GM18867 (cell line): ENCODE data around the gene MYLK4.

Source experiments
- ATAC-seq: cut with Tn5 transposase; IDR thresholded peaks from one replicate; pipeline ENCODE4 v1.9.1; 2021; ENCODE audit warnings: mild to moderate bottlenecking, moderate library complexity; ENCODE audit not compliant: unreplicated experiment

MYLK4 gene

DNA sequence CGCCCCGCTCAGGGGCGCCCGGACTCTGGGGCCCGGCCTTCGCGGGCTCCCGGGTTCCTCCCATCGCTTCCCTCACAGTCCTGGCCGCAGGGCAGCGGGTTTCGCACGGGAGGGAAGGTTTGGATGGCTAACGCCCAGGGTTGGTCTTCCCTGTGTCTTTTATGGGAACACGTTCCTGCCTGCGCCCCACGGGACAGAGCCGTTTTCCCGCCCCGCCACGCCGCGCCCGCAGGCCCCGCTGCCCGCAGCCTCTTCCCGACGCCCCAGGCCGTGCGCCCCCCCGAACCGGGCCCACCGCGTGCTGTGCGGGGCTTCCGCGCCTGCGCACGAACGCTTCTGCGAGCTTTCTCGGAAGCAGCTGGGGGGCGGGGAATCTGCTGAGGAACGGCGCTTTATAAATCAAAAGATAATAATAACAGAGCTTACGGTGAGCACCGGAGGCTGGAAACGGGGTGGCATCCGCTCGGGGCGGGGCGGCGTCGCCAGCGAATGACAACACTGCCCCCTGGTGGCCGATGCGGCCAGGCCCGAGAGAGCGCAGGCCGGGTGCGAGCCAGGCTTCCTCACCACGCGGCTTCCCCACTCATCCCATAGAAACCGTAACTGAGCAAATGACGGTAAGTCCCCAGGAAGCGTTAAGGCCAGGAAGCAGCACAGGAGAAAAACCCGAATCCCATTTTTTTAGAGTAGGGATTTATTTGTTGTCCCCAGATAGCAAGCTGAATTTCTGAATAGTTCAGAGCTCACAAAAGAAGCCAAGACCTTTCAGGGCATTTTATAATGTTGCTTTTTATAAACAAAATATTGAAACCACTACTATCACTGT is 116.4 kb downstream of the MYLK4 start:
- peak; percentile 81 for ATAC-seq

DNA sequence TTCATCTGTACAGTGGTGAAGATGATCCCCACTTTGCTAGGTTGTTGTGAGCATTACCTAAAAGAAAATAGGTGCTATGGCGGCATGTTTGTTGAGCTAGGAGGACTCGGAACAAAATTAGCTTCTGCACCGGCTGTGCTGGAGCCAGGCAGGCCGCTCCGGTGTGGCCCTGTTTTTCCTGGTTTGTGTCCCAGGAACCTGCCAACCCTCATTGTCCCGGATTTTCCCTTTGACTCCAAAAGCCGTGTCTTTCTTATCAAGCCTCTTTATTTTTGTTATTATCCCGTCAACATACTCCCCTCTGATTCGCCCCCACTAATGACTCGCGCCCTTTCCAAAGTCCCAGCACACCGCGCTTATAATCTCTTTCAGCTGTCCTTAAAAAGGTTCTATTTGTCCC is 117.0 kb downstream of the MYLK4 start:
- no peak for ATAC-seq

DNA sequence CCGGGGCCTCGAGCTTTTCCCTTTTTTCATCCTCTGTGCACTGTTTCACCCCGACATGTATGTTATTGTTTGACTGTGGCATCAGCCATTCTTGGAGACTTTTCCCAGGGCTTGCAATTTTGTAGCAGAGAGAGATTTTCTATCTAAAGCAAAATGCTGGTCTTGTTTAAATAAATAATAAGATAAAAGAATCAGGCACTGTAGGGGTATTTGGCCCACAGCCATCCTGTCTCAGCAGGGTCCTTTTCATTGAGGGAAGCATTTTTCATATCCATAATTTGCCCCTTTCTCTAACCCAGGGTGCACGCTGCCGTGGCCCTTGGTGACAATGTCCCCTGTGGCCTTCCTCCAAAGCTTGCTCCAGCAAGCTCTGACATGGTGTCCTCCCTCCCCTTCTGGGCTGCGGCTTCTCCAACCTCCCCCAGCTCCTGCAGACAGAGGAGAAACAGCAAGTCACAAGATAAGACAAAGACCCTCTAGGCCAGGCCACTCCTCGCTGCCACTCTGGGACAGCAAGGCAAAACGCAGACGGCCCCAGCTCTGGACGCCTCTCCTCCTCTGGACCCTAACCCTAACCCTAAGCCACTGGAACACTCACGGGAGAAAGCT is 117.6 kb downstream of the MYLK4 start:
- ATAC-seq, result no peak

DNA sequence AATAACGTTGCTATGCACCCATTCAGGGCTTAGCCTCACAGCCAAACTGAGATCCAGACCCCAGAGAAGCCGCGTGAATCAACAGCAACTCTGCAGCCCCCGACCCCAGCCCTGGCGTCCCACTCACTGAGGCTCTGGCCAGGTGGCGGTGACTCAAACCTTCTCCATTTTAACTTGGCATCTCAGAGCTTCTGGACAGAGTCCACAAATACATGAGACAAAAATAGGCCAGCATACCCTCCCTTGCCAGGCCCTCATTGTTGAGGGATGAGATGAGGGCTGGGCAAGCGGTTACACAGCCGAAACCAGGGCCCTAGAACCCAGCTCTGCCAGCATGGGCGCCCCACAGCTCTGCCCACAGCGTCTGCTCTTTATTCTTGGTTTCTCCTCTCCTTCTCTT is 118.4 kb downstream of the MYLK4 start:
- ATAC-seq, result no peak

DNA sequence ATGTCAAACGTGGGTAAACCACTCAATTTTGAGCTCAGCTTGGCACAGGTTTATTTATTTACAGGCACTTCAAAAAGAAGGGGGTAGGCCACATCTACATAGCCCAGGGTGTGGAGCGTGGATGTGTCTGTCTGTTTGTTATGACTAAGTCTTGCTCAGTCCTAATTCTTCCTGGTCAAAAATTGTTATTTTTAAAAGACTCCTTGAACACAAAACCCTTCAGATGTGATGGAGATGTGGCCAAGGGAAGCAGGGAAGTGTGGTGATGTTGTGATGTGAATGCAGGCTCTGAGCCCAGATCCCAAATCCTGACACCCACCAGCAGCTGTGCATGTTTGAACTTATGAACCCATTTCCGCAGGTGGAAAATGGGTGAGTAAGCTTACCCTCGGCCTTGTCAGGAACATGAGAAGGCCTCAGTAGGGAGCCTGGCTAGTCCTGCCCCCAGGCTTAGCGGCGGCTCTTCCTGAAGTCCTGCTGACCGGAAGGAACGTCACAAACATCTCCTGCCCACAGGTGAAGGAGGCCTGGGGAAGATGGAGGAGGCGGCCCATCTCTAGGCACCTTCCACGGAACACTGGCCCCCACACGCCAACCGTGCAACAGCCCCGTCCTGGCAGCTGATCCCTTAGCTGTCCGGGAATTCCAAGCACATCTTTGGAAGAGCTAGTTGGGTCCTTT is 119.7 kb downstream of the MYLK4 start:
- ATAC-seq, result no peak

DNA sequence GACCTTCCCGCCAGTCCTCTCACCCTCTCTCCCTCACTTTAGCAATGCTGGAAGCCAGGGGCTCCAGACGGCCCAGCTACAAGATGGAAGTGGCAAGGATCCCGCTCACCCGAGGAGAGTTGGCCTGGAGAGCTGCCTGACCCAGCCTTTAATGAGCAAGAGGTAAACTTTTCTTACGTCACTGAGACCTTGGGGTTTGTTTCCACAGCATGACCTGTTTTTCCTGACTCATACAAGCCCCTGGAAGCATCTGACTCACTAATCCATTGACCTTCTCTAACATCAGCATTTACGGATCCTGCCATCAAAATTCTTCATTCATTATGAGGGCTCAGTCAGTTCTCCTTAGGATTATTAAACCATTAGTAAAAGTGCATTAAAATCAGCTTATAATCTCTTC is 120.4 kb downstream of the MYLK4 start:
- ATAC-seq, result no peak

DNA sequence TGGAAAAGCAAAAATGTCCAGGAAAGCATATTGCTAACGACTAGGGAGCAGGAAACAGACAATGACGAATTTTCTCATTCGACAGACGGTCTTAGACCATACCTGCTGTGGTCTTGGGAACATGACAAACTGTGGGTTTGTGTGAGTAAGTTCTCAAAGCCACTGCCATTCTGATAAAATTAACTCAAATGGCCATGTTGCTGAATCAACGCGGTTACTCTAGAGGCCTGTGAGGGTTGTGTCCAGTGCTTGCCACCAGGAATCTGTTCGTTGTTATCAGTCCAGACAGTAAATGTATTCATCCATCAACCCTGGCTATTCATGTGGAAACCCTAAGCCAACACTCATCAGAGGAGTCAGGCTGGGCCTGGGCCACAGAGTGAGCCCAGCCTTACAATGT is 124.3 kb downstream of the MYLK4 start:
- ATAC-seq, result no peak

DNA sequence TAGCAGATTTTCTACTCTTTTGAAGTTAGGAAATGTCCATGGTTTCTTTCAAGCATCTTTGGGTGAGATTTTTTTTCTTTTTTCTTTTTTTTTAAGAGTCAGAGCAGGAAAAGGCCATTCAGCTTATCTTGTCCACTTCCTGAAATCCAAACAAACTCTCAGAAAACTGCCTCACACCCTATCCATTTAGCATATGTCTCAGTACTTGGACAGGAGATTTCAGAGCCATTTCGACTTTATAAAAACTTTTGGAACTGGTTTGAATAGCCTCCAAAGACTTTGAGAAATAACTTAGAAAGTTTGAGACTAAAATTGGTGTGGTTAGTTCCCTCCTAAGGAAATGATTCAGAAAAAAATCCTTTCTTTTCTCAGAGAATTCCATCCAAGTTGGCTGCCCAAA is 125.1 kb downstream of the MYLK4 start:
- ATAC-seq, result no peak

DNA sequence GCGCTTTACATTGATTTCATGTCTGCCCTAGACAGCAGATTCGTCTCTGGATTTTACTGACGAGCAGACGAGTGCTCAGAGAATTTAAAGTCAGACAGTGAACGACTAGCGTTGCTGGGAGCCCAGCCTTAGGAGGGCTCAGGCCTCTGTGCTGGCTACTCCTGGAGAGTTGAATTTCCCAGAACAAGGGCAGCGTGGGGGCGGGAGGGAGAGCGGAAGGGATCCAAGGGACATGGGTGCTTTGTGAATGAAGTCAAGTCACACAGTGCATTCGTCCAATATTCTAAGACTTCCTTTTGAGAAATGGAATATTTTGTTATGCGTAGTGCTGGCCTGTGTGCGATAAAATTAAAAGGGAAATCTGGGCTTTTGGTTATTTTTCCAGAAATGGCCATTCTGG is 126.5 kb downstream of the MYLK4 start:
- no peak for ATAC-seq

DNA sequence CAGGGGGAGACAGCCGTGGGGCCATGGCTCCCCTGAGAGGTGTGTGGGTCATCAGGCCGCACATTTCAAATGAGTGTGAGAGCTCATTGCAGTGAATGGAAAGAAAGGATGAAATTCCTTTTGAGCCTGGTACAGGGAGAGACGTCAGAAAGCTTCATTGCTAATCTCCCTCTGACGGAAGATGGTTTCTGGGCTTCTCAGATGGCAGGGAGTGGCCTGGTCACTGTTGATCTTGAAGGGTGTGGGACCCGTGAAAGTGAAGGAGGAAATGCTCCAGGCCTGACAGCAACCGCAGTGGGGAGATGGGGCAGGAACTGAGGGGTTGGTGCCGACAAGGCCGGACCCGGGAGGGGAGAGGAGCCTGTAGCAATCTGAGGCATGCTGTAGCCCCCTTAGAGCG is 127.4 kb downstream of the MYLK4 start:
- no peak for ATAC-seq

DNA sequence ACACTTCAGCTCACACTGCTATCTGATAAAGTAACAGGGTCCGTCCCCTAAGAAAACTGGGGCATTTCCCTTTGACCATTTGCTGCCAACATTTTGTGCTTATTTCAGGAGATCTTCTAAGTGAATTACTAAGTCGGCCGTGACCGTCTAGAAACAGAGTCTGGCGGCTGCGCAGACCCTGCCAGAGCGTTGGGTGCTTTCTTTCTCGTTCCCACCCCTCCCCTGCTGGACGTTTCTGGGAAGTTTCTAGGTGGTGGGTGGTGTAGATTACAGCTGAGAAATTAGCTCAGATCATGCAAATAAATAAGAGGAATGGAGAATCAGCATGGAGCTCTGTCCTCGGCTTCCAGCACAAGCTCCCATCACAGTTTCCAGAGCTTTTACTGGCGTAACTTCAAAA is 128.1 kb downstream of the MYLK4 start:
- no peak for ATAC-seq

DNA sequence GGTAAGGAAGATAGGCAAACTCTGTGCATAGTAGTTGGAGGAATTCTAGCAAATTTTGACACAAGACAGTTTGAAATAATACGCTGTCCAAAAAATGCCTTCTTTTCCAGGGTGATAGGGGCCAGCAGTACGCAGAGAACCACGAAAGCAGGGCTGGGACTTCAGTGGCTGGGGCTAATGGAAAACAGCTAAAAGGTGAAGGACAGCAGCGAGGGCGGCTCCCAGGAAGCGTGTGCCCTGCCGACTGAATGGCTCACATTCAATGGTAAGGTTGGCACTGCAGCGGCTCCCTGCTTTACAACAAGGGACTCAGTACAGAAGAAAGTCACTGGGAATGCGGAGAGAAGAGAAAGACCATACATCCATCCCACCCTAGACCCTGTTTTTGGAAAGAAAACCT is 131.1 kb downstream of the MYLK4 start:
- ATAC-seq, result no peak

DNA sequence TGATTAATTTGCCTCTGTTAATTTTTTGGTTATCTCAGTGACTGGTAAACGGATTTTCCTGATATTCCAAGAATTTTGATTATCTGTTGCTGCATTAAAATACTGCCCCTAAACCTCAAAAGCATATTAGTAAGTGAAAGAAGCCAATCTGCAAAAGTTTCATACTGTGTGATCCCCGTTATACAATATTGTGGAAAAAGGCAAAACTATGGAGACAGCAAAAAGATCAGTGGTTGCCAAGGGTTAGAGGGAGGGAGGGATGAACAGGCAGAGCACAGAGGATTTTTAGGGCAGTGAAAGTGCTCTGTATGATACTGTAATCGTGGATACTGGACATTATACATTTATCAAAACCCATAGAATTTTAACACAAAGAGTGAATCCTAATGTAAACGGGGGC is 133.0 kb downstream of the MYLK4 start:
- ATAC-seq, result no peak

DNA sequence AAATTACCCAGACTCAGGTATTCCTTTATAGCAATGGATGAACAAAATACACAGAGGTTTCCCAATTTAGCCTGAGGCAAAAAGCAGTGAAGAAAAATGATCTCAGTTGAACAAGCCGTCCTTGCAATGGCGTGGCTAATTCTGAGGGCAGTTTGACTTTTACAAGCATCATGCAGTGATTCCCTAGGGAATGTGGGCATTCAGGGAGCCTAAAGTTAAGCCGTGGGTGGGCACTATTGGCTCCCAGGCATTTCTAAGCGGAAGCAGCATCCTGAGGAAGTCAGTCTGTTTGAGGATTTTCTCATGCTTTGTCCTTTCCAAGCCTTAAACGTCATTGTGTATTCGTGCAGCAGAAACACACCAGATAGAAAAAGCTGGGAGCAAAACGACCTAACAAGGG is 133.9 kb downstream of the MYLK4 start:
- no peak for ATAC-seq

DNA sequence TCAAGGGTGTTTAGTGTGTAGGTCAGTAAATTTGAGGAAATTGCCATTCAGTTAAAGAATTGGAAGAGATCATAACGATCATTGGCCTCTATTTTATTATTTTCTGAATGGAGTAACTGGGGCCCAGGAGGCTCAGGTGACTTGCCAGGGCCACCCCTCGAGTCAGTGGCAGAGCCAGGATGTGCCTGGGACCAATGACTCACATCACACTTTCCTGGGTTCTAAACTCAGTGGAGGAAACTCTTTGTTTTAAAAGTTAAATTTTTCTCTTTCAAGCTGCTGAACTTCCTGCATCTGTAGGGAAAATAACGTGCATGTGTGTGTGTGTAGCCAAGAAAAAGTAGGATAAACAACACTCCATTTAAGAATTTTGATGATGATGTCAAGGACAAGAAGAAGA is 135.5 kb downstream of the MYLK4 start:
- ATAC-seq, result no peak

DNA sequence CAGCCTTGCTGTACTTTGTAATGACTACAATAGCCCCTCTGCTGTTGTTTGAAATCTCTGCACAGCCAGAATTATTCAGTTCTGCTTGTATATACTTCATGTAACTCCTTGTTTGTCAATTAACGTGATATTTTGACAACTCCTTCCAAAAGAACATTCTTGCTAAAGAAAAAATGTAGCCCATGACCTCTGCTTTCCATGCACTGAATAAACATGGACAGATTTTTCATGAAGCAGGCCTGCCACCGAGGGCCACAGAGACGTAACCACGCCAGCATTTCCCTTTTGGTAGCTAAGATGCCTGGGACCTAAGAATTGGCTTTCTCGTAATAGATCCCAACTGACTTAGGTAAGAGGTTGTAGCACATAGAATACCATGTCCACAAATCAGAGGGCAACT is 135.9 kb downstream of the MYLK4 start:
- ATAC-seq, result no peak

DNA sequence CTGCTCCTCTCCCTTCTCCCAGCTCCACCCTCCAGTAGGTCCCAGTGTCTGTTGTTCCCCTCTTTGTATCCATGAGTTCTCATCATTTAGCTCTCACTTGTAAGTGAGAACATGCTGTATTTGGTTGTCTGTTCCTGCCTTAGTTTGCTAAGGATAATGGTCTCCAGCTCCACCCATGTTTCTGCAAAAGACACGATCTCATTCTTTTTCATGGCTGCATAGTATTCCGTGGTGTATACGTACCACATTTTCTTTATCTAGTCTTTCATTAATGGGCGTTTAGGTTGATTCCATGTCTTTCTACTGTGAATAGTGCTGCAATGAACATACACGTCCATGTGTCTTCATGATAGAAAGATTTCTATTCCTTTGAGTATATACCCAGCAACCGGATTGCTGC is 136.6 kb downstream of the MYLK4 start:
- ATAC-seq, result no peak
